NB4 (cell line): ENCODE results near the gene ZNF662.

Experiments used
- CTCF ChIP-seq: IDR thresholded peaks from one replicate; pipeline ENCODE4 v1.5.1; 2012; ENCODE audit warnings: low read depth, low read length
- MAX ChIP-seq: IDR thresholded peaks from 2 replicates; pipeline ENCODE4 v1.6.1; 2011; ENCODE audit warnings: low read depth, low read length
- POLR2A ChIP-seq: IDR thresholded peaks from 2 replicates; pipeline ENCODE4 v1.6.1; 2011; ENCODE audit warnings: mild to moderate bottlenecking; ENCODE audit not compliant: insufficient read length; ENCODE audit errors: extremely low read depth

GRCh38 chr3:42906070-42906847 lies at the start of gene ZNF662:
- TF ChIP-seq CTCF (no peak), POLR2A (no peak), MAX (no peak)
